Measurements from ENCODE around the gene ADH5.

DNA sequence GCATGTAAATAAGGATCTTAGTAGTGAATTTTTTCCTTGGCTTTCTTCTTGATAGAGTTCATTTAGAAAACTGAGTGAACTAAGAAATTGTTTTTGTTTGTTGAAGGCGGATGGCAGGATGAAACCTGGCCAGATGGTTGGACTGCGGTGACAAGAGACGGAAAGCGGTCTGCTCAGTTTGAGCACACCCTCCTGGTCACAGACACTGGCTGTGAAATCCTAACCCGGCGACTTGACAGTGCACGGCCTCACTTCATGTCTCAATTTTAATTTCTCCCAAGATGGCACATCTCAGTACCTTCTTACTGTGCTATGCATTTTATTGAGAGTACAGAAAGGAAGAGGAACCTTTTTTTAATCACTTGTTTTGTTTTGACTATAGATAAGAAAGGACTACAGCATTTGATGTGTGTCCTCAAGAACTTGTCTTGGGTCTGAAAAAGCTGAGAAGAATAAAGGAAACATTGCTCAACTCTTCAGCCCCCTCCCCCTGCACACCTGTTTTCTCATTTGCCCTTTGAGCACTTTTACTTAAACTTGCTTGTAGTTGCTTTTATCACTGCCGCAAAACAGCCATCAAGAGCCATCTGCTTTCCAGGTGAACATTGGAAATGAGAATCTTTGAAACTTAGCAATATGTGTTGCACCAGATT is 27.4 kb downstream of the ADH5 start:
- TF ChIP-seq, protein P1, sequence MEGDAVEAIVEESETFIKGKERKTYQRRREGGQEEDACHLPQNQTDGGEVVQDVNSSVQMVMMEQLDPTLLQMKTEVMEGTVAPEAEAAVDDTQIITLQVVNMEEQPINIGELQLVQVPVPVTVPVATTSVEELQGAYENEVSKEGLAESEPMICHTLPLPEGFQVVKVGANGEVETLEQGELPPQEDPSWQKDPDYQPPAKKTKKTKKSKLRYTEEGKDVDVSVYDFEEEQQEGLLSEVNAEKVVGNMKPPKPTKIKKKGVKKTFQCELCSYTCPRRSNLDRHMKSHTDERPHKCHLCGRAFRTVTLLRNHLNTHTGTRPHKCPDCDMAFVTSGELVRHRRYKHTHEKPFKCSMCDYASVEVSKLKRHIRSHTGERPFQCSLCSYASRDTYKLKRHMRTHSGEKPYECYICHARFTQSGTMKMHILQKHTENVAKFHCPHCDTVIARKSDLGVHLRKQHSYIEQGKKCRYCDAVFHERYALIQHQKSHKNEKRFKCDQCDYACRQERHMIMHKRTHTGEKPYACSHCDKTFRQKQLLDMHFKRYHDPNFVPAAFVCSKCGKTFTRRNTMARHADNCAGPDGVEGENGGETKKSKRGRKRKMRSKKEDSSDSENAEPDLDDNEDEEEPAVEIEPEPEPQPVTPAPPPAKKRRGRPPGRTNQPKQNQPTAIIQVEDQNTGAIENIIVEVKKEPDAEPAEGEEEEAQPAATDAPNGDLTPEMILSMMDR (IDR thresholded peaks at IDR 0.05): no peak
- no peak for TF ChIP-seq POLR2AphosphoS5 (IDR thresholded peaks at IDR 0.05; ENCODE audit: insufficient read depth in 1 of 2, low read depth in 1 of 2)
- TF ChIP-seq POLR2A (IDR thresholded peaks at IDR 0.05): no peak

All from vagina (tissue), 2 donors.